ENCODE results near the gene CRB1. TPM values are rescaled to one million over a fixed set of nuclear protein-coding genes. Genes with fewer than 3 reads are reported as not detected.

The CRB1 gene
- total and polyA plus RNA-seq, 8 donors, result 0.09 to 0.31 (median 0.26) TPM

DNA sequence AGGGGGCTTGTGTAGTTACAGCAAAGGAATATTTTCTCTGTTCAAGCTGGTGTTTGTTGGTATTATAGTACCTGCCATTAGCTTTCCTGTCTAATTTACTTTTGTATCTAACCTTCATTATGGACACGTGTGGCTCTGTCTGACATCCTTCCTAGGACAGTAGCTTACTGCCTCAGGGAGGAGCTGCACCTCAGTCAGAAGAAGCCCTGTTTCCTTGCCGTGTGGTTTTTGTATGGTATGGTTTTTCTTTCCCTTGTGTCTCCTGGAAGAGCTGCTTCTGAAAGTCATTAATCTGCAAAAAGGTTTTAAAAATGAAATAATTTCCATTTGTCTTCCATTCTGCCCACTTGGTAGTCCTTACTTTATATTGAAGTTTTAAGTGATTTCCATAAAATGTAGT lies 17.4 kb upstream of the CRB1 start:
- Histone ChIP-seq H3K4me1 (no peaks in the 10 kb centered on the region), H3K4me3 (no peak overlapping the region), H3K36me3 (no peaks in the 10 kb centered on the region), H3K27ac (no peak overlapping the region), H3K27me3 (no peaks in the 10 kb centered on the region), H3K9me3 (no peaks in the 10 kb centered on the region)
- intact Hi-C loops (cut with DNase I), result no loop called here
- TF ChIP-seq, protein P1, sequence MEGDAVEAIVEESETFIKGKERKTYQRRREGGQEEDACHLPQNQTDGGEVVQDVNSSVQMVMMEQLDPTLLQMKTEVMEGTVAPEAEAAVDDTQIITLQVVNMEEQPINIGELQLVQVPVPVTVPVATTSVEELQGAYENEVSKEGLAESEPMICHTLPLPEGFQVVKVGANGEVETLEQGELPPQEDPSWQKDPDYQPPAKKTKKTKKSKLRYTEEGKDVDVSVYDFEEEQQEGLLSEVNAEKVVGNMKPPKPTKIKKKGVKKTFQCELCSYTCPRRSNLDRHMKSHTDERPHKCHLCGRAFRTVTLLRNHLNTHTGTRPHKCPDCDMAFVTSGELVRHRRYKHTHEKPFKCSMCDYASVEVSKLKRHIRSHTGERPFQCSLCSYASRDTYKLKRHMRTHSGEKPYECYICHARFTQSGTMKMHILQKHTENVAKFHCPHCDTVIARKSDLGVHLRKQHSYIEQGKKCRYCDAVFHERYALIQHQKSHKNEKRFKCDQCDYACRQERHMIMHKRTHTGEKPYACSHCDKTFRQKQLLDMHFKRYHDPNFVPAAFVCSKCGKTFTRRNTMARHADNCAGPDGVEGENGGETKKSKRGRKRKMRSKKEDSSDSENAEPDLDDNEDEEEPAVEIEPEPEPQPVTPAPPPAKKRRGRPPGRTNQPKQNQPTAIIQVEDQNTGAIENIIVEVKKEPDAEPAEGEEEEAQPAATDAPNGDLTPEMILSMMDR (IDR thresholded peaks at IDR 0.05), result no peak
- no peak for DNase-seq
- no peak for ATAC-seq

DNA sequence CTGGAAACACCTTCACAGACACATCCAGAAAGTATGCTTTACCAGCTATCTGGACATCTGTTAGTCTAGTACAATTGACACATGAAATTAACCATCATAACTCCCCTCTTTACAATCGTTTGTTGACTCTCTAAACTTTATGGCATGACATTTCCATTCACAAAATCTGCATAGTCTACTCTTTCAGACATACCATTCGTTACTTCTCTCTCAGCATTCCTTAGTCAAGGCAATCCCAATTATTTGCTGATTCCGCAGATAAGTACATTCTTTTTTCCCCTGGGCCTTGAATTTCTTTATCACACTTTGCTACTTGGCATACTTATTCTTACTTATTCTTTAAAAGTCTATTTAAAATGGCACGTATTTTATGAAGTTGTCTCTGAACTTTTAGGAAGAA lies 15.1 kb upstream of the CRB1 start:
- DNase-seq, result no peak
- TF ChIP-seq, protein P1 (IDR thresholded peaks at IDR 0.05), result no peak
- no peaks in the 10 kb centered on the region for H3K36me3 ChIP-seq
- intact Hi-C loops (cut with DNase I), result no loop called here
- ATAC-seq, result no peak
- no peaks in the 10 kb centered on the region for H3K9me3 ChIP-seq
- H3K27ac ChIP-seq, result no peak overlapping the region
- H3K4me1 ChIP-seq, result no peaks in the 10 kb centered on the region
- no peak overlapping the region for H3K4me3 ChIP-seq
- H3K27me3 ChIP-seq, result no peaks in the 10 kb centered on the region

DNA sequence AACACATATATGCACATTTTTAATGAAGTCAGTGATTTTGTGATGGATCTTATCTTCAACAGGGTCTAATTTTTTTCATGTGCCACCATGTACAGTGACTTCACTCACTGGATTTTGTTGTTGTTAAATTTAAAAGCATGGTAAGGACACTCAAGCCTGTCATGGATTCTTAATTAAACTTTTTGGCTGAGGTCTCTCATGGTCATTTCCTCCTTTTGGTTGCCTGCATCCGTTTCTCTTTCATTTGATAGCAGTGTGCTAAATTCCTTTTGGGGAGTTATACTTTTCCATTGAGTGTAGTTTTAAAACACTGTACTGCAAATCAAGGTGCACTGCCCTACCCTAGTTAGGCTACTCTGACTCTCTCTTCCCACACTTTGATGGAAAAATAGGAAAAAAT lies 13.2 kb upstream of the CRB1 start:
- intact Hi-C loops (cut with DNase I), result no loop called here
- DNase-seq, result no peak

DNA sequence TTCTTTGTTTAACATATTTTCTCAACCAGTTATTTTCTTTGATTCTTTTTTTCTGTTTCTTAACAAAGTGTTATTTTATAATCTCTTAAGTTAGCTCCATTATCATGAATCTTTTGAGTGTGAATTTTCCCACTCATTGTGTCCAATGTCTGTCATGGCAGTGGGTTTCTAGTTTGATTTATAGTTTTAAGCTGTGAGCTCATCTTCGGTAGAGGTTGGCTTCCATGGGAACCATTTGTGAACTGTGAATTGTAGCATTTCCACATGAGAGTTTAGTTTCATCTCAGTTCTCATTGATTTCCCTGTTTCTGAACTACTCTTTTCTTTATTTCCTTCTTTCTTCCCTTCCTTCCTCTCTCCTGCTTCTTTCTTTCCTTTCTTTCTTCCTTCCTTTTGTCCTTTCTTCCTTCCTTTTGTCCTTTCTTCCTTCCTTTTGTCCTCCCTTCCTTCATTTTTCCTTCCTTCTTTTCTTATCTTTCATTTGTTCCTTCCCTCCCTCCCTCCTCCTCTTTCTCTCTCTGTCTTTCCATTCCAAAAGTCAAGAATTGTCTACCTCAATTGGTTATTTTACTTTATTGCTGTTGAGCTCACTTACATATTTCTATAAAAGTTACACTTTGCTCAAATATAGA lies 3.0 kb upstream of the CRB1 start:
- no peaks in the 10 kb centered on the region for H3K4me1 ChIP-seq
- TF ChIP-seq, protein P1 (IDR thresholded peaks at IDR 0.05), result no peak
- ATAC-seq, result no peak

More for the DNA sequence above, 13.2 kb upstream of the CRB1 start:
- Histone ChIP-seq H3K9me3 (no peaks in the 10 kb centered on the region), H3K36me3 (no peaks in the 10 kb centered on the region), H3K4me1 (no peaks in the 10 kb centered on the region), H3K4me3 (no peak overlapping the region), H3K27me3 (no peaks in the 10 kb centered on the region), H3K27ac (no peak overlapping the region)
- TF ChIP-seq, protein P1 (IDR thresholded peaks at IDR 0.05), result no peak
- no peak for ATAC-seq

DNA sequence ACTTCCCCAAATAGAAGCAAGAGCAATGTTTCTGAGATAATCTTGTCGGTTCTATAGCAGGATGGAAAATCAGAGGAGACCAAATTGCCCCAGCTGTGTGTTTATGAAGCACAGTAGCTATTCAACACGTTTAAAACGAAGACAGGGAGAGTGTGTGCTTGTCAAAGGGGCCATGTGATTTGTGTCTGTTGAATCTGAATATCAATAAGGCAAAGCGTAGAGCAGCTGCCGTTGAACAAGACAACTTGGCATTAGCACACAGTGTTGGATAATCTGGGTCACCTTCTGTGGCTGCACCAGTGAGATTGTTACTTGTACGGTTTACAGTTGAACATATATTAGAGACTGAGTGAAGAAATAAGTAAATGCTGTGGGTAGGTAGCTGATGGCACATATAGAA lies 1.0 kb downstream of the CRB1 start:
- Histone ChIP-seq H3K36me3 (no peaks in the 10 kb centered on the region), H3K4me1 (no peaks in the 10 kb centered on the region), H3K27me3 (no peaks in the 10 kb centered on the region), H3K9me3 (no peaks in the 10 kb centered on the region), H3K4me3 (no peak overlapping the region), H3K27ac (no peak overlapping the region)
- TF ChIP-seq, protein P1 (IDR thresholded peaks at IDR 0.05), result no peak
- DNase-seq, result no peak
- ATAC-seq, result no peak
- intact Hi-C loops (cut with DNase I), result no loop called here

More for the DNA sequence above, 3.0 kb upstream of the CRB1 start:
- Histone ChIP-seq H3K27me3 (no peaks in the 10 kb centered on the region), H3K9me3 (no peaks in the 10 kb centered on the region), H3K27ac (no peak overlapping the region), H3K4me3 (no peak overlapping the region), H3K36me3 (no peaks in the 10 kb centered on the region)
- intact Hi-C loops (cut with DNase I), result no loop called here
- no peak for DNase-seq

Data from left lung (tissue), 10 donors.